ENCODE data around the gene BMP5.

The BMP5 gene

GRCh38 chr6:55812509-55812908, 62.9 kb downstream of the BMP5 start:
- TF ChIP-seq, protein P1, sequence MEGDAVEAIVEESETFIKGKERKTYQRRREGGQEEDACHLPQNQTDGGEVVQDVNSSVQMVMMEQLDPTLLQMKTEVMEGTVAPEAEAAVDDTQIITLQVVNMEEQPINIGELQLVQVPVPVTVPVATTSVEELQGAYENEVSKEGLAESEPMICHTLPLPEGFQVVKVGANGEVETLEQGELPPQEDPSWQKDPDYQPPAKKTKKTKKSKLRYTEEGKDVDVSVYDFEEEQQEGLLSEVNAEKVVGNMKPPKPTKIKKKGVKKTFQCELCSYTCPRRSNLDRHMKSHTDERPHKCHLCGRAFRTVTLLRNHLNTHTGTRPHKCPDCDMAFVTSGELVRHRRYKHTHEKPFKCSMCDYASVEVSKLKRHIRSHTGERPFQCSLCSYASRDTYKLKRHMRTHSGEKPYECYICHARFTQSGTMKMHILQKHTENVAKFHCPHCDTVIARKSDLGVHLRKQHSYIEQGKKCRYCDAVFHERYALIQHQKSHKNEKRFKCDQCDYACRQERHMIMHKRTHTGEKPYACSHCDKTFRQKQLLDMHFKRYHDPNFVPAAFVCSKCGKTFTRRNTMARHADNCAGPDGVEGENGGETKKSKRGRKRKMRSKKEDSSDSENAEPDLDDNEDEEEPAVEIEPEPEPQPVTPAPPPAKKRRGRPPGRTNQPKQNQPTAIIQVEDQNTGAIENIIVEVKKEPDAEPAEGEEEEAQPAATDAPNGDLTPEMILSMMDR (IDR thresholded peaks at IDR 0.05; ENCODE audit: low read depth, low read length), result no peak
- H3K4me3 ChIP-seq (ENCODE audit: low read depth, low read length), result no peak overlapping the region

DNA sequence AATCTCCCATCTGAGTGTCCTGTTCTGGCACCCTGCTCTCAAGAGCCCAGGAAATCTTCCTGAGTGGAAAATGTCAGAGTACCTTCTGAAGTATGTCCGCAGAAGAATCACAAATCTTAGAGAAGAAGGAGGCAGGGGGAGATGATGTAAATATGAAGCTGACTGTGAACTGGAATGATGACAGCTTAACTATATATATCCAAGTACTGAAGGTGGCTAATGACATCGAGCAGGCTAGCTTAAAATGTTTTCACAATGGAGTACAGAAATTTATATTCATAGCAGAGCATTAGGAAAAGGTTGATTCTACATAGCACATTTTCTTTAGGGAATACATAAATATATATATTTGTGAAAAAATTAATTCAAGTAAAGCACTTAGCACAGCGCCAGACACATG, 64.3 kb downstream of the BMP5 start:
- no peak overlapping the region for H3K4me3 ChIP-seq (ENCODE audit: low read depth, low read length)
- TF ChIP-seq, protein P1 (IDR thresholded peaks at IDR 0.05; ENCODE audit: low read depth, low read length), result no peak

DNA sequence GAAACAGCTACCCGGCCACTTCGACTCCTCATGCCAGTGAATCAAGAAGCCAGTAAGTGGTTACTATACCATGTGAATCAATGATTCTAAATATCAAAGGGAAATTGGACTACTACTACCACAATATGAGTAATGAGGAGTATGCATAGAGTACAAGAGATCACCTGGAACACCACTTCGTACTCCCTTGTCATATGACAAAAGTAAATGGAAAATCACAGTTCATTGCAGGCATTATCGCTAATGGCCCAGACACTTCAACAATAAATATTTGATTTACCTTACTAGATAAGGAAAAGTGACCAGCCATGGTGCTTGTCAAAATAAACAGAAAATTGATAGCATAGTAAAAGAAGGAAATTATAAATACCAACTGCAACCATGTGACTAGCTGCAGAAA, 73.1 kb downstream of the BMP5 start:
- TF ChIP-seq, protein P1 (IDR thresholded peaks at IDR 0.05; ENCODE audit: low read depth, low read length), result no peak
- no peak overlapping the region for H3K4me3 ChIP-seq (ENCODE audit: low read depth, low read length)

GRCh38 chr6:55798571-55798970, 76.8 kb downstream of the BMP5 start:
- TF ChIP-seq, protein P1 (IDR thresholded peaks at IDR 0.05; ENCODE audit: low read depth, low read length), result no peak

DNA sequence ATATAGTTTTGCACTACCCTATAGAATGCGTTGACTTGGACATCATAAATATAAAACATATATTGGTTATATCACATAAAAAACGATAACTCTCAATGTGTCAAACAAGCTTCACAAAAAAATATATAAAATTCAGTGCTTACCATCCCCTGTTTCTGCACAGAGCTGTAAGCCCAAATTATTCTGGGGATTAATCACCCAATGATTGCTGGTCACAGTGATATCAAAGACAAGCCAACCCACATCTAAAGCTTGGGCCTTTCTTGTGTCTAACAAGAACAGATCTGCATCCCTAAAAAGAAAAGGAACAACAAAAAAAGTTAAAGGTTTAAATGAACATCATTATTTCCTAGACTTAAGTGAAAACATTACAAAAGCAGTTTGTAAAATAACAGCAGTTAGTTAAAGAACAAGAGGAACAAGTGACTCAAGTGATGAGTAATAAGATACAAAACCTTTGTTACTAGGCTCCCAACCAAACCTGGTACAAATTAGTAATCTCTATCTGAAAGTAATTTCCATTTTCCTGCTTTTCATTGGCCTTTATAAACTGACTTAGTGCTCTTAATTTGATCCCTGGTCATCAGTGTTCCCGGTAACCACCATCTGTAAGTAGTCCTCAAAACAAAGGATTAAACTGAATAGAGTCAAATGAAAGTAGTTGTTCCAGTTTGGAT, 81.1 kb downstream of the BMP5 start:
- TF ChIP-seq, protein P1 (IDR thresholded peaks at IDR 0.05; ENCODE audit: low read depth, low read length), result no peak
- no peak overlapping the region for H3K4me3 ChIP-seq (ENCODE audit: low read depth, low read length)

More at GRCh38 chr6:55798571-55798970, 76.8 kb downstream of the BMP5 start:
- H3K4me3 ChIP-seq (ENCODE audit: low read depth, low read length), result no peak overlapping the region

- TF ChIP-seq, protein P1 (IDR thresholded peaks at IDR 0.05; ENCODE audit: low read depth, low read length), result no peak
- H3K4me3 ChIP-seq (ENCODE audit: low read depth, low read length), result no peak overlapping the region
Observed at GRCh38 chr6:55785273-55785672, 90.1 kb downstream of the BMP5 start.

- H3K4me3 ChIP-seq (ENCODE audit: low read depth, low read length), result no peak overlapping the region
- TF ChIP-seq, protein P1 (IDR thresholded peaks at IDR 0.05; ENCODE audit: low read depth, low read length), result no peak
Observed at GRCh38 chr6:55782275-55782674, 93.1 kb downstream of the BMP5 start.

All from WI38 (cell line).